HEK293T (cell line): Measurements from ENCODE around the gene INPP5A.
A peak's percentile ranks its signal among the peaks of the same experiment; 100 is the strongest.

Experiments used
- CTCF ChIA-PET: fragments of 350-600 bp; formaldehyde crosslinking; extraction: SDS; loops from one replicate; lab custom pipeline; 2021; ENCODE audit warnings: antibody characterized with exemption, inconsistent platforms; lab: Yijun Ruan, JAX
- POLR2A ChIA-PET: fragments of 350-600 bp; formaldehyde crosslinking; extraction: SDS; loops from one replicate; lab custom pipeline; 2020; ENCODE audit warnings: antibody characterized with exemption, inconsistent platforms; lab: Yijun Ruan, JAX
- DNase-seq: peaks from one replicate; pipeline ENCODE4 v3.0.0; 2012; ENCODE audit warnings: mixed read lengths; ENCODE audit errors: extremely low spot score
- ARNT ChIP-seq: fragments of 450-650 bp; IDR thresholded peaks from 2 replicates; pipeline ENCODE4 v1.6.1; 2017; ENCODE audit warnings: mild to moderate bottlenecking
- BHLHE40 ChIP-seq: fragments of 450-650 bp; IDR thresholded peaks from 2 replicates; pipeline ENCODE4 v1.6.1; 2016; ENCODE audit warnings: mild to moderate bottlenecking, moderate library complexity, borderline replicate concordance
- CTBP1 ChIP-seq: fragments of 450-650 bp; IDR thresholded peaks from 2 replicates; pipeline ENCODE4 v1.6.1; 2016; ENCODE audit warnings: borderline replicate concordance
- ELF4 ChIP-seq: fragments of 450-650 bp; IDR thresholded peaks from 2 replicates; pipeline ENCODE4 v1.6.1; 2017; ENCODE audit warnings: antibody characterized with exemption
- FOXA1 ChIP-seq: fragments of 450-650 bp; IDR thresholded peaks from 2 replicates; pipeline ENCODE4 v1.6.1; 2016; ENCODE audit warnings: mild to moderate bottlenecking
- FOXK2 ChIP-seq: fragments of 450-650 bp; IDR thresholded peaks from 2 replicates; pipeline ENCODE4 v1.6.1; 2016; ENCODE audit warnings: mild to moderate bottlenecking
- FOXM1 ChIP-seq: fragments of 450-650 bp; IDR thresholded peaks from 2 replicates; pipeline ENCODE4 v1.6.1; 2017; ENCODE audit warnings: mild to moderate bottlenecking, borderline replicate concordance
- HDGF ChIP-seq: fragments of 450-650 bp; IDR thresholded peaks from 2 replicates; pipeline ENCODE4 v1.6.1; 2017; ENCODE audit warnings: antibody characterized with exemption, borderline replicate concordance
- L3MBTL2 ChIP-seq: fragments of 450-650 bp; conservative IDR thresholded peaks from 2 replicates; pipeline ENCODE4 v1.6.1; 2016; ENCODE audit warnings: mild to moderate bottlenecking
- LEF1 ChIP-seq: fragments of 450-650 bp; IDR thresholded peaks from 2 replicates; pipeline ENCODE4 v1.6.1; 2017; ENCODE audit warnings: mild to moderate bottlenecking, borderline replicate concordance
- NFRKB ChIP-seq: fragments of 450-650 bp; IDR thresholded peaks from 2 replicates; pipeline ENCODE4 v1.6.1; 2016; ENCODE audit warnings: mild to moderate bottlenecking, moderate library complexity
- SP1 ChIP-seq: fragments of 450-650 bp; IDR thresholded peaks from 2 replicates; pipeline ENCODE4 v1.6.1; 2017
- SUZ12 ChIP-seq: fragments of 450-650 bp; IDR thresholded peaks from 2 replicates; pipeline ENCODE4 v1.6.1; 2016; ENCODE audit warnings: mild to moderate bottlenecking
- TARDBP ChIP-seq: fragments of 450-650 bp; IDR thresholded peaks from 2 replicates; pipeline ENCODE4 v1.6.1; 2016
- ZNF384 ChIP-seq: fragments of 450-650 bp; IDR thresholded peaks from 2 replicates; pipeline ENCODE4 v1.6.1; 2016
- TF ChIP-seq, protein P1 (sequence below): fragments of 450-650 bp; IDR thresholded peaks from 2 replicates; pipeline ENCODE4 v1.6.1; 2016

Gene INPP5A

GRCh38 chr10:132634241-132634946 lies 96.8 kb downstream of the INPP5A start:
- no peak for DNase-seq
- ChIA-PET POLR2A (no interaction called here), CTCF (interaction anchor here (1.3 kb wide), 1 partner anchor 170 kb away, joined by 5 read pairs; no protein-coding TSS in a partner anchor)
- TF ChIP-seq NFRKB (no peak), CTBP1 (no peak), ELF4 (no peak), LEF1 (no peak), ARNT (no peak), FOXA1 (no peak)

DNA sequence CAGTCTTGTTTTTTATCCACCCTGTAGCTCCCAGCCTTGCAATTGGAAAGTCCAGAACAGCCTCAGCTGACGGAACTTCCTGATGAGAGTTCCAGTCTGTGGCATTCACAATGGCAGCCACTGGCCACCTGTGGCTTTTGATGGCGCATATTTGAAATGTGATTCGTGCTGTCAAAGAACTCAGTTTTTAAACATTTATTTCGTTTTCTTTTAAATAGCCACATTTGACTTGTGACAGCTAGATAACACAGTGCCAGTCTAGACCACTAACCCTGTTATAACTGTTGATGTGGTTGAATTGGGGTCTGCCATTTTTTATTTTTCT lies 97.3 kb downstream of the INPP5A start:
- CTCF ChIA-PET, result interaction anchor here (0.8 kb wide), 1 partner anchor 167 kb away, joined by 3 read pairs; no protein-coding TSS in a partner anchor
- no peak for TF ChIP-seq CTBP1
- TF ChIP-seq FOXK2, result no peak
- no peak for TF ChIP-seq NFRKB
- TF ChIP-seq, protein P1, sequence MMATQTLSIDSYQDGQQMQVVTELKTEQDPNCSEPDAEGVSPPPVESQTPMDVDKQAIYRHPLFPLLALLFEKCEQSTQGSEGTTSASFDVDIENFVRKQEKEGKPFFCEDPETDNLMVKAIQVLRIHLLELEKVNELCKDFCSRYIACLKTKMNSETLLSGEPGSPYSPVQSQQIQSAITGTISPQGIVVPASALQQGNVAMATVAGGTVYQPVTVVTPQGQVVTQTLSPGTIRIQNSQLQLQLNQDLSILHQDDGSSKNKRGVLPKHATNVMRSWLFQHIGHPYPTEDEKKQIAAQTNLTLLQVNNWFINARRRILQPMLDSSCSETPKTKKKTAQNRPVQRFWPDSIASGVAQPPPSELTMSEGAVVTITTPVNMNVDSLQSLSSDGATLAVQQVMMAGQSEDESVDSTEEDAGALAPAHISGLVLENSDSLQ, result no peak
- TF ChIP-seq L3MBTL2, result no peak
- no peak for TF ChIP-seq SUZ12
- no peak for TF ChIP-seq ELF4
- no peak for TF ChIP-seq FOXM1
- TF ChIP-seq LEF1, result no peak
- TF ChIP-seq TARDBP, result no peak
- no peak for TF ChIP-seq ZNF384
- TF ChIP-seq FOXA1, result no peak
- TF ChIP-seq HDGF, result no peak
- no peak for TF ChIP-seq BHLHE40
- no peak for TF ChIP-seq SP1
- no peak for TF ChIP-seq ARNT
- POLR2A ChIA-PET, result no interaction called here
- DNase-seq, result no peak

DNA sequence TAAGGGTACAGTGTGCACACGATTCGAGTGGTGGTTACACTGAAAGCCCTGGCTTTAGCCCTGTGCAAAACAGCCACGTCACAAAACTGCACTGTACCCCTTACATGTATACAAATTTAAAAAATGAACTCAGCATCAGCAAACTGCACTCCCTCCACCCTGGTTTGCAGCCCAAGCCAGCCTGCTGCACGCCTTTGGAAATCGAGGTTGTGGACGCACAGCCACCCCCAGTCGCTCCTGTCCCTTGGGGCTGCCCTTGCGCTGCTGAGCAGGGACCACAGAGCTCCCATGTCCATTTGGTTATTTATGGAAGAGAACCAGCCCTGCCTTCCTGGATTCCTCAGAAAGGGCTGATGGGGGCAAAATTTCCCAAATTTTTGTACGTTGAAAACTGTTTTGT lies 98.8 kb downstream of the INPP5A start:
- no peak for DNase-seq
- ChIA-PET CTCF (interaction anchor here (0.6 kb wide), 1 partner anchor 165 kb away, joined by 3 read pairs; no protein-coding TSS in a partner anchor), POLR2A (no interaction called here)
- TF ChIP-seq L3MBTL2, result no peak
- TF ChIP-seq ARNT, result no peak
- no peak for TF ChIP-seq ELF4
- TF ChIP-seq LEF1, result no peak
- TF ChIP-seq CTBP1, result no peak

DNA sequence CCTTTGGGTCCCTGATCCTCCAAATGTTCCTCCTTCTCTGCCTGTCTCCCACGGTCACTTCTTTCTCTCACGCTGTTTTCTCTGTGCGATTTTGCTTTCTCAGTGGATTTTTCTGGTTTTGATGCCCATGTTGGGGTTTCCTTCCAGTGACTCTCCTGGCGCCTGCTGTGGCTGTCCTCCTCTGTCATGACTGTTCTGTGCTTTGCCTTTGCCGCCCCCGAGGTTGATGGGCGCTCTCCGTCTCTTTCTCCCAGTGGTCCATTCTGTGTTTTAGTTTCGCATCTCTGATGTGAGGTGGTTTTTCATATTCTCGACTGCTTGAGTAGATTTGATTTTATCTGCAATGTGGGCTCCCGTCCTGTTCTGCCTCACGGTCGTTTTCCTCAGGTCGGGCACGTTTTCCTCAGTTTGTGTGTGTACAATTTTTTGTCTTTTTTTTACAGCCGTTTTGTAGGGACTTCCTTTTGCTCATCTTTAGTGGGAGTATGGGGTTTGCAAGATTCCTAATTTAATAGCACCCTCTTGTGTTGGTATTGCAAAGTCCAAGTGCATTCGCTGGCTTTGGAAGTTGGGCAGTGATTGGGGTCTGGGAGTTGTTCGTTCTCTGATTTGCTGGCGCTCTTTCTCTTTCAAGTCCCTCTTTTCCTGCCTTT lies 100.0 kb downstream of the INPP5A start:
- peak; percentile 81 for DNase-seq
- POLR2A ChIA-PET, result no interaction called here

GRCh38 chr10:132638130-132638515 lies 100.5 kb downstream of the INPP5A start:
- ChIA-PET CTCF (no interaction called here), POLR2A (no interaction called here)
- no peak for DNase-seq
- TF ChIP-seq LEF1 (no peak), HDGF (no peak)

More for the DNA sequence above, 100.0 kb downstream of the INPP5A start:
- no peak for TF ChIP-seq FOXK2
- TF ChIP-seq NFRKB, result no peak
- TF ChIP-seq CTBP1, result no peak; the same call in 1 of the 2 replicates
- no peak for TF ChIP-seq ZNF384
- TF ChIP-seq SP1, result no peak
- no peak for TF ChIP-seq SUZ12
- TF ChIP-seq FOXM1, result no peak
- no peak for TF ChIP-seq ELF4
- TF ChIP-seq ARNT, result no peak
- no peak for TF ChIP-seq LEF1
- TF ChIP-seq BHLHE40, result no peak
- CTCF ChIA-PET, result no interaction called here

- ChIA-PET POLR2A (no interaction called here), CTCF (interaction anchor here (1.0 kb wide), 1 partner anchor 14 kb away, joined by 3 read pairs; no protein-coding TSS in a partner anchor)
- DNase-seq, result no peak
- TF ChIP-seq SP1 (no peak), ZNF384 (no peak), CTBP1 (no peak), FOXM1 (no peak), NFRKB (no peak), BHLHE40 (no peak), ARNT (no peak), SUZ12 (no peak), TARDBP (no peak), LEF1 (no peak), FOXA1 (no peak), HDGF (no peak), ELF4 (no peak), FOXK2 (no peak), L3MBTL2 (no peak)
- TF ChIP-seq, protein P1, result no peak
These were observed 101.9 kb downstream of the INPP5A start for GRCh38 chr10:132639470-132639869.
